Medulla oblongata (tissue), 1 donor: ENCODE data around the gene MTOR.
"Not testable (repeated sequence)": the region's sequence is repeated elsewhere in the genome, so short reads cannot be mapped to it uniquely, and the experiment has no call there.

Experiments used
- DNase-seq: peaks from one replicate; pipeline ENCODE4 v3.0.0-alpha.2; 2015; ENCODE audit errors: extremely low spot score

MTOR gene

DNA sequence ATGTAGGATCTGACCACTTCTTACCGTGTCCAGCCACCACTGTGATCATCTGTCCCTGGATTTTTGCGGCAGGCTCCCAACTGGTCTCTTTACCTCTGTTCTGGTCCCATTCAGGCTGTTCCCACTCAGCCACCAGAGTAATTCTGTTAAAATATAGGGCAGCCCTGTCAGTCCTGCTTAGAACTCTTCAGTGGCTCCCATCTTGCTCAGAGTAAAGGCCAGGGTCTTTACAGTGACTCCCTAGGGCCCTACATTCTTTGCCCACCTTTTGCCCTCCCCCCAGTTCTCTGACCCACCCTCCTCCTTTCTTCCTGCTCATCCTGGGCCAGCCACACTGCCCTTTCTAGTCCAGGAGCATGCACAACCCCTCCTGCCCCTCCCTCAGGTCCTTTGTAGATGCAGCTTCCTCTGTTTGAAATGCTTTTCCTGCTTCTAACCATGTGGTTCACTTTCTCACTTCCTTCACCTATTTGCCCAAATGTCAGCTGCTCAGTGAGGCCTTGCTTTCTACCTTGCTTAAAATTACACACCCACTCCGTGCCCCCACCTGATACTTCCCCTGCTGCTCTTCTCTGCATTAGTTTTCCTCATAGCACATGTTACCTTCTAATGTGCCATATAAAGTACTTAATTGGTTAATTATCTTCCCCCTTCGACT is 18.5 kb upstream of the MTOR start:
- no peak for DNase-seq

DNA sequence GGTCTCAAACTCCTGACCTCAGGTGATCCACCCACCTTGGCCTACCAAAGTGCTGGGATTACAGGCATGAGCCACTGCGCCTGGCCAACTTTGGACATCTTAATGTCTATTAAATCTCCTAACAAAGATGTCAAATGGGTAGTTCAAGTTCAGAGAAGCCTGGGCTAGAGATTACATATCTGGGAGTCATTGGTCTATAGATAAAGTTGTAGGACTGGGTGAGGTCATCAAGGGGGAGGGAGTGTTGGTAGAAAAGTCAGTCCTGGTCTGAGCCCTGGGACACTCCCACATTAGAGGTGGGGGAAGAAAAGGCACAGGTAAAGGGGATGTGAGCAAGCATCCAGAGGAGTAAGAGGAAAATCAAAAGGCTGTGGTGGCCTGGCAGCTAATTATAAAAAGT is 17.3 kb upstream of the MTOR start:
- DNase-seq, result no peak

DNA sequence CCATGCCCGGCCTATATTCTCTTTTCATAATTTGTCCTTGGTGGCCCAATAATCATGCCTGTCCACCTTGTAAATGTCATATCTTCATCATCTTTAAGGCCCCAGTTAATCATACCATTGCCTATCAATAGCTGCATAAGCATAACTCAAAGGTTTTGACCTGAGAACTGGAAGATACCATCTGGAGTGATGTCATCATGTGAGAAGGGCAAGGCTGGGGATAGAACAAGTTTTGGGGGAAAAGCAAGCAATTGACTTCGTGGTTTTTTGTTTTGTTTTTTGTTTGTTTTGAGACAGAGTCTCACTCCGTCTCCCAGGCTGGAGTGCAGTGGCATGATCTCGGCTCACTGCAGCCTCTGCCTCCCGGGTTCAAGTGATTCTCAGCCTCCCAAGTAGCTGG is 16.8 kb upstream of the MTOR start:
- no peak for DNase-seq

DNA sequence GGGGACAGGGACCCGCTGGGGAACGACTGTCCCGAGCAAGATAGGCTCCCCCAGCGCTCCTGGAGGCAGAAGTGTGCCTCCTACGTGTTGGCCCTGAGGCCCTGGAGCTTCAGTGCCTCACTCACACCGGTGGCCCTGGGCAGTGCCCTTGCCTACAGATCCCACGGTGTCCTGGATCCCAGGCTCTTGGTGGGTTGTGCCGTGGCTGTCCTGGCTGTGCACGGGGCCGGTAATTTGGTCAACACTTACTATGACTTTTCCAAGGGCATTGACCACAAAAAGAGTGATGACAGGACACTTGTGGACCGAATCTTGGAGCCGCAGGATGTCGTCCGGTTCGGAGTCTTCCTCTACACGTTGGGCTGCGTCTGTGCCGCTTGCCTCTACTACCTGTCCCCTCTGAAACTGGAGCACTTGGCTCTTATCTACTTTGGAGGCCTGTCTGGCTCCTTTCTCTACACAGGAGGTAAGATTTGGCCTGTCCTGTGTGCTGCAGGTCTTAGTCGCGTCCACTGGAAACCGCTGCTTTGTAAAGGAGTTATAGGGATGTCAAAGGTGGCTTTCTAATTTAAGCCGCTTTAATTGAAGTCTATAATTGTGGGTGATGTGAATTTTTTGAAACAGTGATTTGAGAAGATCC is 11.4 kb upstream of the MTOR start:
- DNase-seq, result no peak

DNA sequence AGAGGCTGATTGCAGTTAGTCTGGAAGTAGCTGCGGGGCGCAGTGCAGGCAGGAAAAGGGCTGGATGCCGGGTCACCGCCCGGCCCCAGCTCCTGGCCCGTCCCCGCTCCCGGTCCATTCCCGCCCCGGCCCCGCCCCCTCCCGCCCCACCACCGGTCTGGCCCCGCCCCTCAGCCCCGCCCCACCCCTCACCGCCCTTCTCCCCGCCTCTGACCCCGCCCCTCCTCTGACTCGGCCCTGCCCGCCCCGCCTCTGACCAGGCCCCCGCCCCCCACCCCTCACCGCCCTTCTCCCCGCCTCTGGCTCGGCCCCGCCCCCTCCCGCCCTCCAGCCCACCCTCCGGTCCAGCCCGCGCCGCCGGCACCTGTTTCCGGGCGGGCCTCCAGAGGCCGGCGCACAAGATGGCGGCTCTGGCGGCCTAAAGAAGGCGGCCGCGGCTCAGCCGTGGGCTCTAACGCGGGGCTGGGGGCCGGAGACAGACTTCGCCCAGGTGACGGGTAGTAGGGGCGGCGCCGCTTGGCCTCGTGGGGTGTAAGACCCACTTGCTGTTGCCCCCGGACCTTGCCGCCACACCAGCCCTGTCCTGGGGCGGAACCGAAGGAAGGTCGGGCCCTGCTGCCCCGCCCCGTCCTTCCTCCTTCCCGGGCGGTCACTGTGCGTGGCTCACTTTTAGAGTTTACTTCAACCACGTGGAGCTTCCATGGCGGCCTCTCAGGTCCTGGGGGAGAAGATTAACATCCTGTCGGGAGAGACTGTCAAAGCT is 10.7 kb upstream of the MTOR start, which contains the start of gene UBIAD1:
Gene UBIAD1 (plus strand): TSS at position 367 of the 763 bp plus-strand sequence. CDS start 334 bp downstream, at position 701.
- peak; percentile 89 for DNase-seq

DNA sequence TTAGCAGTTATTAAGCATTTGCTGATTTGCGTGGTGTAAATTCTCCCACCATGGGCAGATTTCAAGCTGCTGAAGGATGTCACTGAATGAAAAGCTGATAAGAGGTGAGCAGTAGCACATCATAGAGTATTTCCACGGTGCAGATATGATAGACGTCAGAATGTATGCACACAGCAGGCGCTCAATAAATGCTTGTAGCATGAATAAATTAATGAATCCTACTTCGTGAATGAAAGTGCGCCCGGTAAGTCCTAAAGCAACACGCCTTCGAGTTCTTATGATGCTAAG is 10.1 kb upstream of the MTOR start:
- DNase-seq, result no peak

DNA sequence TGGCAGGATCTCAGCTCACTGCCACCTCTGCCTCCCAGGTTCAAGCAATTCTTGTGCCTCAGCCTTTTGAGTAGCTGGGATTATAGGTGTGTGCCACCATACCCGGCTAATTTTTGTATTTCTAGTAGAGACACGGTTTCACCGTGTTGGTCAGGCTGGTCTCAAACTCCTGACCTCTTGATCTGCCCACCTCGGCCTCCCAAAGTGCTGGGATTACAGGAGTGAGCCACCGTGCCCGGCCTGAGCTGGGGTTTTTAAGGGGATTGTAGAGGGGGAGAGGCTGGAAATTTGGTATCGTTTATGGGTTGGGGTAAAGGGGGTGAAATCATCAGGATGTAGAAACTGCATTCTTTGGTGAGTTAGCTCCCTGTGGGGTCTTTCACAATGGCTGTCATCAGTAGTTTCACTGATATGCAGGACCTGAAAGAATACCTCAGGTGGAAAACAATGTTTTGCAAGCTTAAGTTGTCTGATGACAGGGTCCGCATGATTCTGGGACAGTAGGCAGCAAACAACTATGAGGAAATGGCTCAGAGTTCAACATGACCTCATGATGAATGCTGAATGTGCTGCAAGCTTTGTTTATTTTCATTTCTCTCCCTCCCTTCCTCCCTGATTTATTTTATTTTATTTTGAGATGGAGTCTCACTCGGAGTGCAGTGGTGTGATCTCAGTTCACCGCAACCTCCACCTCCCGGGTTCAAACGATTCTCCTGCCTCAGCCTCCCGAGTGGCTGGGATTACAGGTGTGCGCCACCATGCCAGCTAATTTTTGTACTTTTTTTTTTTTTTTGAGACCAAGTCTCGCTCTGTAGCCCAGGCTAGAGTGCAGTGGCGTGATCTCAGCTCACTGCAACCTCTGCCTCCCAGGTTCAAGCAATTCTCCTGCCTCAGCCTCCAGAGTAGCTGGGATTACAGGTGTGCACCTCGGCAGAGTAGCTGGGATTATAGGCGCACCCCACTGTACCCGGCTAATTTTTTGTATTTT is 5.3 kb upstream of the MTOR start:
- DNase-seq, result not testable (repeated sequence)

DNA sequence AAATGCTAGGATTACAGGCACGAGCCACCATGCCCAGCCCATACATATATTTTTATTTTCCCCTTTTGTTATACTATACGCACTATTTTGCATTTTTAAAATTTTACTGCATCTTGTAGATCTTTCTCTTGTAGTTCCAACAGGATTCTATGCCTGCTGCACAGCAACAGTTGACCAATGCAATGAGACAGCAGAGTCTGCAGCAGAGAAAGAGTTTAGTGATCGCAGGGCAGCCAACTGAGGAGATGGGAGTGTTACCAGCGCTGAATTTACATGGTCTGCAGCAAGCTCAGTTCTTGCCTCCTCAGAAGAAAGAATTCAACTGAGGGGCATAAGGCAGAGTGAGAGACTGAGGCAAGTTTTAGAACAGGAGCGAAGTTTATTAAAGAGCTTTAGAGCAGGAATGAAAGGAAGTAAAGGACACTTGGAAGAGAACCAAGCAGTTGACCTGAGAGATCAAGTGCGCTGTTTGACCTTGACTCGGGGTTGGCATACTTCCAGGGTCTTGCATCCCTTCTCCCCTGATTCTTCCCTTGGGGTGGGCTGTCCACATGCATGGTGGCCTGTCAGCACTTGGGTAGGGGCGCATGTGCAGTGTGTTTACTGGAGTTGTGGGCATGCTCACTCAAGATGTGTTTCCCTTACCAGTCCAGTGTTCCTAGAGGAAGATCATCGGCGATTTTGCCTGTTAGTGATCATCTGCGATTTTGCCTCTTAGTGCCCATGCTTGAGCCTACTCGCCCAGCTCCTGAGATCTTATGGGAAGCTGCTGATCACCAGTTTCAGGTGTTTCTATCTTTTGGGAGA is 4.1 kb upstream of the MTOR start:
- no peak for DNase-seq

DNA sequence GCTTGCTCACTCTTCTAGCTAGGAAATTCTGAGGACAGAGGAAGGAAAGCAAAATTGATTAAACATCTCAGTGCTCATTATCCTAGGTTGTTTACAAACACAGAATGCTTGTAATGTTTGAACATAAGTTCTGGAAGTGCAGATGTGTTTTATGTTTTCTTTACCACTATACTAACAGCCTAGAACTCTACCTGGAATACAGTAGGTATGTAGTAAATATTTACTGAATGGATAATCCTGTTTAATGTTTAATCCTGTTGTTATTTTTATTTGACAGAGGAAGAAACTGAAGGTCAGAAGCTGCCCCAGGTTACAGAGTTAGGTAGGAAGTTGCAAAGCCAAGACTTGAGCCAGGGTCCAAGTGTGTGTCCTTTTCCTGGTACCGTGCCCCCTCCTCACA is 6.1 kb downstream of the MTOR start:
- DNase-seq, result no peak

DNA sequence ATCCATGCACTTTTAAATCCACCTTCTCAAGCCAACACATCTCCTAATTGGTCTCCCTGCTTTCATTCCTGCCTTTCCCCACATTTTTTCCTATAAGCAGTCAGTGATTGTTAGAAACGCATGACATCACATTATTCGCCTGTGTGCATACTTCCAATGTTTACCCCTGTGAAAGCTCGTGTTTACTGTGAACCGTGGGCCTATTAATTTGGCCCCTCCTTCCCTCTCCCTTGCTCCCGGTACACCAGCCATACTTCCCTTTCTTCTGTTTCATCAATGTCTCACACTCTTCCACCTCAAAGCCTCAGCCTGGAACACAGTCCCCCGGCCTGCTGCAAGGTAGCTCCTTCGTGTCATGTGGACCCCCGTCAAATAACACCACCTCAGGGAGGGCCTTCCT is 9.1 kb downstream of the MTOR start:
- no peak for DNase-seq

DNA sequence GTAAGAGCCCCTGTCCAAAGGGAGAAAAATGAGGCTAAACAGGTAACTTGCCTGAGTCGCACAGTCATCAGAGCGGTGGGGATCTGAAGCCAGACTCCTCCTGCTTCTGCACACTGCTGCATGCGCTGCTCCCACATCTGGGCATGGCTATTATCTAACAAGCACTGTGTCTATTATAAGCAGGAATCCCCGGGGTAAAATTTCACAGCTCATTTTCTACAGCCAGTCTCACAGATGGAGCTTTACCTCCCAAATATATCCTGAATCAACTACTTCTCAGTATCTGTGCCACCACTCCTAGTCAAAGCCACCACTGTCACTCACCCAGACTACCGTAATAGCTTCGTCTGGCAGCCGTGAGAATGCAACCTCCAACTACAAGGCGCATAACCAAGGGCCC is 9.8 kb downstream of the MTOR start:
- DNase-seq, result no peak

DNA sequence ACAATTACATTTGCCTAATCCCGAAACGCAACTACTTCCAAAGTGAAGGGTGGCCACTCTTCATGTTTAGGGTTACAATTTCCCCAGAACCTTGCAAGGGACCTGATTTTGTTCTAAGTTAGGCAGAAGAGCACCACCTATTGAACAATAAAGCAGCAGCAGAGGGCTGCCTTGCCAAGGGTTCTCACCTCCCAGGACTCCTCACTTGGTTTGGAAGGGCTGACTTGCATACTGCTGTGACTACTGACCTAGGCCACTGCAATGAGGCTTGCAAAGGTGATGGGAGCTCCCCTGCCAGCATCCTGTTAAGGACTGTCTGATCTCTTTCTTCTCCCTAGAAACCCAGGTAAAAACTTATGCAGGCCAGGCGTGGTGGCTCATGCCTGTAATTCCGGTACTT is 14.2 kb downstream of the MTOR start:
- DNase-seq, result no peak

DNA sequence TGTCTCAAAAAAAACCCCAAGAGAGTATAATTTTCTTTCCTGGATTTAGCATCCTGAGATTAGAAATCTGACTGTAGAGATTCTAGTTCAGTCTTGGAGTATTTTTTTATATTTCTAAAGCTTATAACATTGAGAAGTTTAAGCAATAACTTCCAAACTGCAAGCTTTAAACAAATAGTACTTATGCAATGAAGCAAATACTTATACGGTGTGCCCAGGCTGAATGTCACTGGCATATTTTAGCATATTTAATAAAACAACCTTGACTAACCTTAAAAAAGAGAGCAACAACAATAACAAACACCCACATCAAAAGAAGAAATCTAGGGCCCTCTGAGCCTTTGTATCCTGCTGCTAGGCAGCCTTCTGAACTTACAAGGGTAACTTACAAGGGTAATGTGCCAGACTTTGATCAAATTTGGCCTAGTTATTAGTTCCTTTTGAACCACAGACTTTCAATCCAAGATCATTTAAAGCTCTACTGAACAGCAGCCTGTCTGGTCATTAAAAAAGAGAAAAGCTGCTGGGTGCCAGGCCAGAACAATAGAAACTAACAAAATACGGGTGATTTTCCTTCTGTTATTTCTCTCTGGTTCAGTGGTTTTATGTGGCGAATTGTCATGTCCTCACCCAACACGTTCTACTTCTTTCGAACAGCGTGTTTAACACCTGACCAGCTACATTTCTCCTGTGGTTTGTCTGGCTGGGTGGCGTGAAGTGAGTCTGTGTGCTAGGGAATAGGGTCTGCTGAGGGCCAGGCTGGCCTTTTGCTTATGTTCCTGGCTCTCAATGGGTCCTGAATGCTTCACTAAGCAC is 16.2 kb downstream of the MTOR start:
- peak; percentile 6 for DNase-seq

DNA sequence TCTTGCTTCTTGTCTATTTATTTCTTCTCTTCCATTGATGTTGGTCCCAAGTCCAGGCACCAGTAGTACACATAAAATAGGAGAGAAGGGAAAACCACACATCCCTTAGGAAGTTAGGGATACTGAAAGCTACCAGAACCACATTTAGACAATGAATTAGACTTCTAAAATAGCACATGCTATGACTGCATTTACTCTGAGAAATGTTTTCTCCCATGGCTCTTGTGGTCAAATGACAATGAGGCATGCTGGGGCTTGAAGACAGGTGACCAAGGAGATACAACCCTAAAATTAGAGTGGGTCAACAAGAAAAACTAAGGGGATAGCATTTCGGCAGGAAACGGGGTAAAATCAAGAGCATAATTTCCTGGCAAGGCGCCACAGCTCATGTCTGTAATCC is 17.1 kb downstream of the MTOR start:
- DNase-seq, result no peak

DNA sequence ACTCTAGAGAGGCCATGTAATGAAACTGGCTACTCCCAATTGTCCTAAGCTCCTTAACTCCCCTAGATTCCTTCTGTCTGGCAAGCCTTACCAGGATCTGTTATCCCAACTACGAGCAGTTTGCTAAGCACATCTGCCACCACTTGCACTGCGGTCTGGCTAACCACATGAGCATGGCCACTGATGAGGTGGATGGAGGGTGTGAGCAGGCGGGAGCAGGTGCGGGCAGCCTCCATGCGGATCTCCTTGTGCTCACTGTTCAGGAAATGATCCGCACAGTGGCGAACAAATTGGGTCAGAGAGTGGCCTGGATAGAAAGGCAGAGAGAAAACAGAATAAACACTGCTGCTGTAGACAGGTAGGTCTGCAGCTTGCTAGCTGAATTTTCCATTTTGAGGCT is 24.0 kb downstream of the MTOR start:
- DNase-seq, result no peak

DNA sequence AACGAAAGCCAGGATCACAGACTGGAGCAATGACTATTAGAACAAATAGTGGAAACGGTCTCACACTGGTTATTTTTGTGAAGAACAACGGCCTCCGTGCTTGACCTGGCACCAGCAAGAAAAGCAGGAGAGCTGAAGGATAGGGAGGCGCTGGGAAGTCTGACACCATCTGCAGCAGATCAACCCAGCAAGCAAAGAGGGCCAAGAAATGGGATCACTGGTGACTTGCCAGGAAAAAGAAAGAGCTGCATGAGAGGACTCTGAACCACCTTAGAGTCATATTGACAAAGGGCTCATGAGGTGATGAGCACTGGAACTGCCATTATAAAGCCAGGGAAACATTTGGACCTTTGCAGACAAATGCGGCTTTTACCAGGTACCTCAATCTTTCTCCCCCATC is 25.0 kb downstream of the MTOR start:
- no peak for DNase-seq

DNA sequence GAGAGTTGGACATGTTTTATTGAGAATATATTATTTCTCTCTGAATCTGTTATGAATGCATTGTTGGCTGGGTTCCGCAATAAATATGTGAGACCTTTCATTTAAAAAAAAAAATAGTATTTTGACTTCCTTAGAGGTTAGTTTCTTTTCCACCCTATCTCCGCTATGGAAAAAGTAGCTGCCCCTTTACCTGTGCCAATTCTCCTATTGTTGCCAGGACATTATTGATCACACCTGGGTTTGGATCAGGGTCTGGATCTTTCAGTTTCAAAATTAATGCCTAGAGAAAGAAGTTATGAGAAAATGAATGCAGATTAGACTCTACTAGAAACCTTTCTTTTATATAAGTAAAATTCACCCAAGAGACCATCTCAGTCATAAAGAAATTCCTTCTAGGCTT is 29.1 kb downstream of the MTOR start:
- no peak for DNase-seq

DNA sequence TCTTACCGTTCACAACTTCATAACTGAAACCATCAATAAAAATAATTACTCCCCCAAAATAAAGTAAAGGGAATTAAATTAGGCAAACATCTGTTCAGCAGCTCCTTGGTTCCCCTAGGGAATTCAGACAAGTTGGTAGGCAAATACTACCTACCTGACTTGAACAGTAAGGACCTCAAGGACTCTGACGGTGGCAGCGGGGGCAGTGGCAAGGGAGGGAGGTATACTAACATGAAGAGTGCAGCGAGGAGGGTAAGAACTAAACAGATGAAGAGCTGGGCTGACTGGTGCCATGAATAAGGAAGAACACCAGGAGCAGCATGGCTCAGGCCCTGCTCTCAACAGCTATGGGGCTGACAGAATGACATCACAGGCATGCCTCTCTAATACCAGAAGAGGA is 33.1 kb downstream of the MTOR start:
- DNase-seq, result no peak

DNA sequence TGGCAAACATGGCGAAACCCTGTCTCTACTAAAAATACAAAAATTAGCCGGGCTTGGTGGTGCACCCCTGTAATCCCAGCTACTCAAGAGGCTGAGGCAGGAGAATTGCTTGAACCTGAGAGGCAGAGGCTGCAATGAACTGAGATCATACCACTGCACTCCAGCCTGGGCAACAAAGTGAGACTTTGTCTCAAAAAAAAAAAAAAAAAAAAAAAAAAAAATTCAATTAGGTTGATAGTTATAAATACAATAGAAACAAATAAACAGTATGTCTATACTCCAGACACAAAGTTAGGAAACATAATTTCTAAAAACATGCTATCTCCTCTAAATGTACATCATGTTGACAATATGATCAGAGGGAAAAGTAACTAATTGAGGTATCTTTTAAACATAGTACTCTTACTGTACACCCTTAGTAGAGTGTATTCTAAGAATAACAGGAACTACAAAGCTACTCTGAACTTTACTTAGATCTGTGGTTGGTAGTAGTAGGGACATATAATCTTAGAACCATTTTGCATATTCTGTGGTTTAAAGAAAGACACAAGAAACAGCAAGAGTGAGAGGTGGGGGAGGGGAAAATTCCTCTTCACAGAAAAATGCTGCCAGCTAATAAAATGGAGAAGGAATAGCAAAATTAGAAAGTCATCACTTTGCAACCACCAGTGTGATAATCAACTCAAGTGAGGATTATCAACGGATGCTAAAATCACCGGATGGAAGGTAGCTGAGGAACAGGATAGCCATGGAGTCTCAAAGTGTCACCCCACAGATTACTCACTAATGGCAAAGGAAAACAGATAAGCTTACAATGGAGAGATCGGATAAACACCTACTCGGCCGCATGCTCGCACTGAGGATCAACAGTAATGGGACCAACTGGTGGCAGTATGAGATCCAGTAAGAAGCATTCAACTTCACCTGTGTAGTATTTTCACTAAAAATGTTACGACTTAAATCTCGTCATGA is 35.0 kb downstream of the MTOR start:
- no peak for DNase-seq
